ENCODE data around the gene SYT5.
"Not testable (repeated sequence)": the region's sequence is repeated elsewhere in the genome, so short reads cannot be mapped to it uniquely, and the experiment has no call there.

SYT5 gene

GRCh38 chr19:55206664-55207500 lies 26.8 kb upstream of the SYT5 start:
- DNase-seq: peak; percentile 29

- DNase-seq: not testable (repeated sequence)
Measured at GRCh38 chr19:55202199-55202598, 22.1 kb upstream of the SYT5 start.

- no peak for DNase-seq
Measured at GRCh38 chr19:55199620-55200204, 19.6 kb upstream of the SYT5 start.

- DNase-seq: no peak
Measured at GRCh38 chr19:55198651-55199050, 18.6 kb upstream of the SYT5 start.

GRCh38 chr19:55197528-55197927 lies 17.4 kb upstream of the SYT5 start:
- no peak for DNase-seq

- DNase-seq: no peak
Measured at GRCh38 chr19:55196803-55197202, 16.7 kb upstream of the SYT5 start.

- no peak for DNase-seq
Measured at GRCh38 chr19:55193481-55193880, 13.4 kb upstream of the SYT5 start.

GRCh38 chr19:55189403-55189835 lies 9.3 kb upstream of the SYT5 start:
- no peak for DNase-seq

GRCh38 chr19:55188625-55189024 lies 8.5 kb upstream of the SYT5 start:
- DNase-seq: no peak

- no peak for DNase-seq
Measured at GRCh38 chr19:55186080-55186479, 6.0 kb upstream of the SYT5 start.

GRCh38 chr19:55181740-55182139 lies 1.7 kb upstream of the SYT5 start:
- no peak for DNase-seq

- DNase-seq: peak; percentile 86
Measured at GRCh38 chr19:55178781-55179599, 1.1 kb downstream of the SYT5 start.

- DNase-seq: no peak
Measured at GRCh38 chr19:55176076-55176475, 4.0 kb downstream of the SYT5 start.

GRCh38 chr19:55175117-55175867 lies 4.8 kb downstream of the SYT5 start:
- DNase-seq: no peak

- DNase-seq: no peak
Measured at GRCh38 chr19:55174425-55175116, 5.5 kb downstream of the SYT5 start.

- DNase-seq: no peak
Measured at GRCh38 chr19:55173714-55174409, 6.2 kb downstream of the SYT5 start.

- DNase-seq: no peak
Measured at GRCh38 chr19:55173186-55173713, 6.8 kb downstream of the SYT5 start.

- no peak for DNase-seq
Measured at GRCh38 chr19:55172741-55173140, 7.3 kb downstream of the SYT5 start.

- DNase-seq: not testable (repeated sequence)
Measured at GRCh38 chr19:55172318-55172717, 7.8 kb downstream of the SYT5 start.

- DNase-seq: no peak
Measured at GRCh38 chr19:55171440-55171839, 8.6 kb downstream of the SYT5 start.

- no peak for DNase-seq
Measured at GRCh38 chr19:55169136-55169535, 11.0 kb downstream of the SYT5 start.
